ENCODE results near the gene GPATCH4. TPM values are rescaled to one million over a fixed set of nuclear protein-coding genes. Genes with fewer than 3 reads are reported as not detected.

Gene GPATCH4
- 10 to 100 TPM; 29.9 to 33.4 TPM for total RNA-seq

- Mint-ChIP-seq H3K4me3 (peak within 1 kb of the TSS; percentile 96), H3K27ac (peak within 1 kb of the TSS; percentile 91), H3K36me3 (ENCODE audit: low read depth) (peaks cover 16% of the 10 kb centered on the region), H3K9me3 (no peaks in the 10 kb centered on the region), H3K27me3 (no peaks in the 10 kb centered on the region), H3K4me1 (peaks cover 36% of the 10 kb centered on the region)
- POLR2A ChIA-PET, result interaction anchor here (0.6 kb wide), 2 partner anchors 77 to 116 kb away, joined by 4 to 6 read pairs; no protein-coding TSS in a partner anchor
- CTCF ChIA-PET, result interaction anchor here (0.6 to 2.4 kb wide), 4 partner anchors 120 to 607 kb away, joined by 3 to 9 read pairs (median 6); no protein-coding TSS in a partner anchor
- DNase-seq, result peak; percentile 88
Measured at GRCh38 chr1:156601122-156601830, at the start of gene GPATCH4. GPATCH4 (minus strand) TSS chr1:156601479.

GRCh38 chr1:156648951-156649350 lies 47.7 kb upstream of the GPATCH4 start:
- H3K4me3 Mint-ChIP-seq, result no peak overlapping the region
- H3K36me3 Mint-ChIP-seq (ENCODE audit: low read depth), result no peaks in the 10 kb centered on the region
- H3K9me3 Mint-ChIP-seq, result no peaks in the 10 kb centered on the region
- no peak overlapping the region for H3K27ac Mint-ChIP-seq
- ChIA-PET CTCF (interaction anchor here (1.1 to 3.2 kb wide), 7 partner anchors 9 to 78 kb away, joined by 3 to 19 read pairs (median 4); no protein-coding TSS in a partner anchor), POLR2A (no interaction called here)
- peaks cover 7% of the 10 kb centered on the region for H3K4me1 Mint-ChIP-seq
- H3K27me3 Mint-ChIP-seq, result peaks cover 80% of the 10 kb centered on the region
- no peak for DNase-seq

GRCh38 chr1:156648496-156648895 lies 47.2 kb upstream of the GPATCH4 start:
- Mint-ChIP-seq H3K27me3 (peaks cover 78% of the 10 kb centered on the region), H3K36me3 (ENCODE audit: low read depth) (no peaks in the 10 kb centered on the region), H3K9me3 (no peaks in the 10 kb centered on the region), H3K4me3 (no peak overlapping the region), H3K4me1 (peaks cover 11% of the 10 kb centered on the region), H3K27ac (no peak overlapping the region)
- DNase-seq, result no peak
- ChIA-PET CTCF (interaction anchor here (0.8 to 1.5 kb wide), 6 partner anchors 9 to 78 kb away, joined by 3 to 5 read pairs (median 4); no protein-coding TSS in a partner anchor), POLR2A (no interaction called here)

GRCh38 chr1:156647351-156647750 lies 46.1 kb upstream of the GPATCH4 start:
- Mint-ChIP-seq H3K4me1 (peaks cover 22% of the 10 kb centered on the region), H3K36me3 (ENCODE audit: low read depth) (no peaks in the 10 kb centered on the region), H3K27ac (no peak overlapping the region), H3K4me3 (no peak overlapping the region), H3K9me3 (no peaks in the 10 kb centered on the region), H3K27me3 (peaks cover 79% of the 10 kb centered on the region)
- ChIA-PET CTCF (interaction anchor here (0.5 to 1.4 kb wide), 2 partner anchors 14 to 446 kb away, joined by 3 to 6 read pairs; no protein-coding TSS in a partner anchor), POLR2A (no interaction called here)
- DNase-seq, result no peak

GRCh38 chr1:156646738-156647211 lies 45.5 kb upstream of the GPATCH4 start:
- H3K4me3 Mint-ChIP-seq, result no peak overlapping the region
- H3K36me3 Mint-ChIP-seq (ENCODE audit: low read depth), result no peaks in the 10 kb centered on the region
- ChIA-PET CTCF (interaction anchor here (0.5 to 1.4 kb wide), 2 partner anchors 13 to 445 kb away, joined by 3 to 6 read pairs; no protein-coding TSS in a partner anchor), POLR2A (no interaction called here)
- no peaks in the 10 kb centered on the region for H3K9me3 Mint-ChIP-seq
- peaks cover 77% of the 10 kb centered on the region for H3K27me3 Mint-ChIP-seq
- DNase-seq, result no peak
- peaks cover 23% of the 10 kb centered on the region for H3K4me1 Mint-ChIP-seq
- H3K27ac Mint-ChIP-seq, result no peak overlapping the region

GRCh38 chr1:156645666-156646065 lies 44.4 kb upstream of the GPATCH4 start:
- Mint-ChIP-seq H3K36me3 (ENCODE audit: low read depth) (no peaks in the 10 kb centered on the region), H3K4me1 (peaks cover 32% of the 10 kb centered on the region), H3K27ac (no peak overlapping the region), H3K4me3 (no peak overlapping the region), H3K9me3 (no peaks in the 10 kb centered on the region), H3K27me3 (peaks cover 82% of the 10 kb centered on the region)
- CTCF ChIA-PET, result interaction anchor here (0.6 to 1.6 kb wide), 6 partner anchors 14 to 260 kb away, joined by 3 to 7 read pairs (median 4); no protein-coding TSS in a partner anchor
- no peak for DNase-seq
- POLR2A ChIA-PET, result no interaction called here

GRCh38 chr1:156645056-156645455 lies 43.8 kb upstream of the GPATCH4 start:
- Mint-ChIP-seq H3K36me3 (ENCODE audit: low read depth) (no peaks in the 10 kb centered on the region), H3K27me3 (peaks cover 82% of the 10 kb centered on the region), H3K4me3 (no peak overlapping the region), H3K4me1 (peaks cover 33% of the 10 kb centered on the region), H3K27ac (no peak overlapping the region), H3K9me3 (no peaks in the 10 kb centered on the region)
- POLR2A ChIA-PET, result no interaction called here
- CTCF ChIA-PET, result interaction anchor here (0.6 to 2.1 kb wide), 6 partner anchors 10 to 260 kb away, joined by 3 to 7 read pairs (median 4); no protein-coding TSS in a partner anchor
- DNase-seq, result no peak

- no peak overlapping the region for H3K27ac Mint-ChIP-seq
- H3K27me3 Mint-ChIP-seq, result peaks cover 83% of the 10 kb centered on the region
- no peak overlapping the region for H3K4me3 Mint-ChIP-seq
- ChIA-PET POLR2A (no interaction called here), CTCF (interaction anchor here (1.2 to 2.4 kb wide), 5 partner anchors 10 to 259 kb away, joined by 4 to 12 read pairs (median 5); no protein-coding TSS in a partner anchor)
- no peak for DNase-seq
- H3K36me3 Mint-ChIP-seq (ENCODE audit: low read depth), result no peaks in the 10 kb centered on the region
- peaks cover 33% of the 10 kb centered on the region for H3K4me1 Mint-ChIP-seq
- no peaks in the 10 kb centered on the region for H3K9me3 Mint-ChIP-seq
Measured at GRCh38 chr1:156644640-156645039, 43.4 kb upstream of the GPATCH4 start.

GRCh38 chr1:156644146-156644545 lies 42.9 kb upstream of the GPATCH4 start:
- Mint-ChIP-seq H3K27ac (no peak overlapping the region), H3K27me3 (peaks cover 84% of the 10 kb centered on the region), H3K9me3 (no peaks in the 10 kb centered on the region), H3K36me3 (ENCODE audit: low read depth) (no peaks in the 10 kb centered on the region), H3K4me1 (peaks cover 33% of the 10 kb centered on the region), H3K4me3 (no peak overlapping the region)
- CTCF ChIA-PET, result interaction anchor here (0.6 to 3.5 kb wide), 11 partner anchors 8 to 448 kb away, joined by 3 to 20 read pairs (median 5); partner anchors contain the start of gene HAPLN2
- DNase-seq, result no peak
- POLR2A ChIA-PET, result no interaction called here

GRCh38 chr1:156643778-156644092 lies 42.5 kb upstream of the GPATCH4 start:
- Mint-ChIP-seq H3K9me3 (no peaks in the 10 kb centered on the region), H3K27me3 (peaks cover 84% of the 10 kb centered on the region), H3K4me1 (peaks cover 33% of the 10 kb centered on the region), H3K36me3 (ENCODE audit: low read depth) (no peaks in the 10 kb centered on the region), H3K27ac (no peak overlapping the region), H3K4me3 (no peak overlapping the region)
- peak; percentile 65 for DNase-seq
- ChIA-PET CTCF (interaction anchor here (0.6 to 3.5 kb wide), 12 partner anchors 8 to 448 kb away, joined by 3 to 20 read pairs (median 5); partner anchors contain the start of gene HAPLN2), POLR2A (no interaction called here)

GRCh38 chr1:156643049-156643777 lies 41.9 kb upstream of the GPATCH4 start:
- H3K27ac Mint-ChIP-seq, result no peak overlapping the region
- no peaks in the 10 kb centered on the region for H3K36me3 Mint-ChIP-seq (ENCODE audit: low read depth)
- peaks cover 86% of the 10 kb centered on the region for H3K27me3 Mint-ChIP-seq
- POLR2A ChIA-PET, result no interaction called here
- no peaks in the 10 kb centered on the region for H3K9me3 Mint-ChIP-seq
- CTCF ChIA-PET, result interaction anchor here (0.6 to 3.5 kb wide), 15 partner anchors 9 to 449 kb away, joined by 3 to 20 read pairs (median 5); partner anchors contain the start of genes HAPLN2 and NTRK1
- H3K4me3 Mint-ChIP-seq, result no peak overlapping the region
- no peak for DNase-seq
- H3K4me1 Mint-ChIP-seq, result peaks cover 33% of the 10 kb centered on the region

- ChIA-PET POLR2A (interaction anchor here (0.5 kb wide), 1 partner anchor 8 kb away, joined by 3 read pairs; no protein-coding TSS in a partner anchor), CTCF (interaction anchor here (0.7 to 3.5 kb wide), 13 partner anchors 12 to 257 kb away, joined by 3 to 20 read pairs (median 5); partner anchors contain the start of genes HAPLN2 and NTRK1)
- Mint-ChIP-seq H3K27me3 (peaks cover 84% of the 10 kb centered on the region), H3K27ac (no peak overlapping the region), H3K4me1 (peaks cover 33% of the 10 kb centered on the region), H3K4me3 (no peak overlapping the region), H3K36me3 (ENCODE audit: low read depth) (no peaks in the 10 kb centered on the region), H3K9me3 (no peaks in the 10 kb centered on the region)
- DNase-seq, result no peak
Measured at GRCh38 chr1:156642265-156643048, 41.2 kb upstream of the GPATCH4 start.
